CD4-positive, alpha-beta T cell treated with Interleukin-17A for 4 hours (primary cell): Measurements from ENCODE around the gene PALS1.
"Not testable (repeated sequence)": the region's sequence is repeated elsewhere in the genome, so short reads cannot be mapped to it uniquely, and the experiment has no call there.

ENCODE experiments used
- DNase-seq: peaks from one replicate; pipeline ENCODE4 v3.0.0-alpha.2; 2020; ENCODE audit warnings: mixed read lengths

PALS1 gene

DNA sequence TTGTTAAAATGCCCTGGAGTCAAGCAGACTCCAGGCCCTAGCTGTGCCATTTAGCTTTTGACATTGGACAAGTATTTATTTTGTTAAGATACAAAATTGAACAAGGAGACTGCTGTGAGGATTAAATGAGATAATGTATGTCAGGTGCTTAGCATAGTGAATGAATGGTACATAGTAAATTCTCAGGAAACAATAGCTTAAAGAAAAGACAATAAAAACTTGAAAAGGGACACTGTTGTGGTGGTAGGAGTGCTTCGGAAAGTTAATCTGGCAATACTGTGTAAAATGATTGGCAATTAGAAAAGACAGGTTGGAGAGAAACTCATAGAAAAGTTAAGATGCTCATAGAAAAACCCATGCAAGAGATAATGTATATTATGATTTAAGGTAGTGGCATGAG lies 19.7 kb downstream of the PALS1 start:
- DNase-seq = no peak

- DNase-seq = no peak
Observed at GRCh38 chr14:67263499-67264149, 22.4 kb downstream of the PALS1 start.

GRCh38 chr14:67265131-67265530 lies 23.9 kb downstream of the PALS1 start:
- DNase-seq = no peak

GRCh38 chr14:67267576-67268328 lies 26.5 kb downstream of the PALS1 start:
- no peak for DNase-seq

GRCh38 chr14:67268426-67269150 lies 27.4 kb downstream of the PALS1 start:
- DNase-seq = no peak

DNA sequence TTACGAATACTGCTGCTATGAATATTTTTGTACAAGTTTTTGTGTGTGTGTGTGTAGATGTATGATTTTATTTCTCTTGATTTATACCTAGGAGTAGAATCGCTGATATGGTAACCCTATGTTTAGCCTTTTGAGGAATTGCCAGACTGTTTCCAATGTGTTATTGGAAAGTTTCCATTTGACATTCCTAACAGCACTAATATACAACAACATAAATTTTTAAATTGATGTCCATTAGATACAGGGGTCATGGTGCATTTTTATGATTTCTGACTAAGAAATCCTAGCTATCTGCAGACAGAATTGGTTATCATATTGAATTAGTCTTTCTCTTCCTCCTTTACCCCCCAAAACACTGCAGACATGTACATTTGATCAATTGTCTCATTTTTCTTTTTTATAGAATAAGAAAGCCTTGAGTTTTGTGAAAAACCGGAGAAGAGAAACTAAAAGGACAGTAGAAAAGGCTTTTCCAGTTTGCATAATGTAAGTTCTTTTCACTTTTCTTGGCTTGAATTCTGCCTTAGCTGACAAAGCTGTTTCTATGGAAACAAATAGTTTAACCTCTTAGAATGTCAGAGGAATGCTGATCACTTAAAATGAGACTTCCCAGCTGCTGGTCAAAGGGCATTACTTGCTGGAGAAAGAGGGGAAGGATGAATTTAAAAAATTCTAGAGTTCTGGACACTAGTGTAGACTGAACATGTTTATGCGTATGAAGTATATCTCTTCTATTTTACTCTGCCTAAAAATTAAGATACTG lies 28.2 kb downstream of the PALS1 start:
- DNase-seq = no peak

GRCh38 chr14:67270145-67270753 lies 29.0 kb downstream of the PALS1 start:
- DNase-seq = no peak

GRCh38 chr14:67270933-67271332 lies 29.7 kb downstream of the PALS1 start:
- no peak for DNase-seq

DNA sequence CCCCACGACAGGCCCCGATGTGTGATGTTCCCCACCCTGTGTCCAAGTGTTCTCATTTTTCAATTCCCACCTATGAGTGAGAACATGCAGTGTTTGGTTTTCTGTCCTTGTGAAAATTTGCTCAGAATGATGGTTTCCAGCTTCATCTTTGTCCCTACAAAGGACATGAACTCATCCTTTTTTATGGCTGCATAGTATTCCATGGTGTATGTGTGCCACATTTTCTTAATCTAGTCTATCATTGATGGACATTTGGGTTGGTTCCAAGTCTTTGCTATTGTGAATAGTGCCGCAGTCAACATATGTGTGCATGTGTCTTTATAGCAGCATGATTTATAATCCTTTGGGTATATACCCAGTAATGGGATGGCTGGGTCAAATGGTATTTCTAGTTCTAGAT lies 32.0 kb downstream of the PALS1 start:
- not testable (repeated sequence) for DNase-seq

GRCh38 chr14:67276131-67276530 lies 34.9 kb downstream of the PALS1 start:
- DNase-seq = no peak

DNA sequence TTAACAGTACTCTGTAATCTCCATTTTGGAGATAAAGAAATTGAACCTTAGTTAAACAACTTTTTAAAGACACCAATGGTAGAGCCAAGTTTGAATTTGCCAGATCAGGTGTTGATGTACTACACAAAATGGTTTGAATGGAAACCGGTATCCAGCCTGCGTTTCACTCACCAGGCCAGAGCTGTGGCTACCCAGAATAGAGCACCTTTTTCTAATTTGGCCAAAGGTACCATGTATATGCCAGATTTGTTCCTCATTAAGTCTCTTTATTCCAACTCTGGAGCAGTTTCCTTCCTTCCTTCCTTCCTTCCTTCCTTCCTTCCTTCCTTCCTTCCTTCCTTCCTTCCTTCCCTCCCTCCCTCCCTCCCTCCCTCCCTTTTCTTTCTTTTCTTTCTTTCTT lies 39.3 kb downstream of the PALS1 start:
- no peak for DNase-seq

- no peak for DNase-seq
Observed at GRCh38 chr14:67285876-67286452, 44.7 kb downstream of the PALS1 start.
